GM21528 (cell line): ENCODE data around the gene ATL2.
A peak's percentile ranks its signal among the peaks of the same experiment; 100 is the strongest.
"Not testable (repeated sequence)": the region's sequence is repeated elsewhere in the genome, so short reads cannot be mapped to it uniquely, and the experiment has no call there.

Experiments used
- ATAC-seq: cut with Tn5 transposase; IDR thresholded peaks from one replicate; pipeline ENCODE4 v1.9.1; 2021; ENCODE audit warnings: mild to moderate bottlenecking, moderate library complexity; ENCODE audit not compliant: unreplicated experiment, low FRiP score

Gene ATL2

DNA sequence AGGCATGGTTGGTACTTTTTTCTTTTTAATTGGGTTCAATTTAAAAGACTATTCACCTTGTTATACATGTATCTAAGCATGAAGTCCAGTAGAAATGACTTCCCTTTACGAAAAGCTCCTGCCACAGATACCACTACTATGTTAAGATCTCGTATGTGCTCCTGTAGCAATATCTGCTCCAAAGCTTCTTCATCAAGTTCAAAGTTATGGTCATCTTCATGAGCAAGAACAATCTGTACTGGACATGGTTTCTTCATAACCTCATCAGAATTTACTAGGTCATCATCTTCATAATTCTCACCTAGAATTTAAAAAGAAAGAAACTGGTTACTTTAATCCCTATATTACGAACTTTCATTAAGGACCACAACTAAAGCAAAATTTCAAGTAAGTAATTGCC, 33.9 kb downstream of the ATL2 start:
- ATAC-seq, result no peak

DNA sequence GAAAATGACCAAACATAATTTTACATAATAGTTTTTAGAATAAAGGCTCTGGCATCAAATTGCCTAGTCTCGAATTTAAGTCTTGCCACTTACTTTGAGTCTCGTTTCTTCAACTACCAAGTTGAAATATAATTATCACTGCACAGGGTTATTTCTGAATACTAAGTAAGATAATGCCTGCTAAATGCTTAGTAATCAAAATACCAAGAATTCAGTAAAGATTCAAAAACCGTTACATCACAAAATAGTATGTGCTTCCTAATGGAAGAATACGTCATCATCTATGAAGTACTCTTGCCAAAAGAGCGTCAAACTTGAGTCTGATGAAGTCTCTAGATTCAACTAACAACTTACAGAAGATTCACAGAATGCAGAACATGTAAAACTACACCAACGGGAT, 40.5 kb downstream of the ATL2 start:
- no peak for ATAC-seq

DNA sequence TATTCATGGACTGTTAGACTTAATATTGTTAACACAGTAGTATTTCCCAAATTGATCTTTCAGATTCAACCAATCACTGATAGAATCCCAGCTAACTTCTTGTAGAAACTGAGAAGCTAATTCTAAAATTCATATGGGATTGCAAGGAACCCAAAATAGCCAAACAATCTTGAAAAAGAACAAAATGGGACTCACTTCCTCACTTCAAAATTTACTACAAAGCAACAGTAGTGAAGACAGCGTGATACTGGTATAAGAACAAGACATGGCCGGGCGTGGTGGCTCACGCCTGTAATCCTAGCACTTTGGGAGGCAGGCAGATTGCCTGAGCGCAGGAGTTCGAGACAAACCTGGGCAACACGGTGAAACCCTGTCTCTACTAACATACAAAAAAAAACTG, 46.3 kb downstream of the ATL2 start:
- no peak for ATAC-seq

DNA sequence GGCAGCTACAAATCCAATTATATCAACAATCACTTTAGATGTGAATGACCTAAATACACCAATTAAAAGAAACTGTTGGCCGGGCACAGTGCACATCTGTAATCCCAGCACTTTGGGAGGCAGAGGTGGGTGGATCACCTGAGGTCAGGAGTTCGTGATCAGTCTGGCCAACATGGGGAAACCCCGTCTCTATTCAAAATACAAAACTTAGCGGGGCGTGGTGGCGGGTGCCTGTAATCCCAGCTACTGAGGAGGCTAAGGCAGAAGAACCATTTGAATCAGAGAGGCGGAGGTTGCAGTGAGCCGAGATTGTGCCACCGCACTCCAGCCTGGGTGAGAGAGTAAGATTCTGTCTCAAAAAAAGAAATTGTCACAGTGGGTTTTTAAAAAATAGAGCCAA, 49.5 kb downstream of the ATL2 start:
- ATAC-seq, result no peak

DNA sequence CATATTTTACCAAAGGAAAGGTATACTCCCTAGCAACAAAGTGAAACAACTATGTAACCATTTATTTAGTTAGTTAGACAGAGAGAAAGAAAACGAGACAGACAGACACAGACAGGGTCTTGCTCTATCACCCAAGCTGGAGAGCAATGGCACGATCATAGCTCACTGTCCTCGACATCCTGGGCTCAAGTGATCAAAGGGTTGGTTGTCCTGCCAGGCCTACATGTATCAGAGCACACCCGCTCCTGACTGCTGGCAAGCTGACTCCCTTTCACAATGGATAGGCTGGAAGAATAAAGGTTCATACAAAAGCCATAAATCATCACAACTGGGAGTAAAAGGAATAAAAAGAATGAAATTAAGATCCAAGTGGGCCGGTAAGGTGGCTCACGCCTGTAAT, 53.5 kb downstream of the ATL2 start:
- ATAC-seq, result no peak

DNA sequence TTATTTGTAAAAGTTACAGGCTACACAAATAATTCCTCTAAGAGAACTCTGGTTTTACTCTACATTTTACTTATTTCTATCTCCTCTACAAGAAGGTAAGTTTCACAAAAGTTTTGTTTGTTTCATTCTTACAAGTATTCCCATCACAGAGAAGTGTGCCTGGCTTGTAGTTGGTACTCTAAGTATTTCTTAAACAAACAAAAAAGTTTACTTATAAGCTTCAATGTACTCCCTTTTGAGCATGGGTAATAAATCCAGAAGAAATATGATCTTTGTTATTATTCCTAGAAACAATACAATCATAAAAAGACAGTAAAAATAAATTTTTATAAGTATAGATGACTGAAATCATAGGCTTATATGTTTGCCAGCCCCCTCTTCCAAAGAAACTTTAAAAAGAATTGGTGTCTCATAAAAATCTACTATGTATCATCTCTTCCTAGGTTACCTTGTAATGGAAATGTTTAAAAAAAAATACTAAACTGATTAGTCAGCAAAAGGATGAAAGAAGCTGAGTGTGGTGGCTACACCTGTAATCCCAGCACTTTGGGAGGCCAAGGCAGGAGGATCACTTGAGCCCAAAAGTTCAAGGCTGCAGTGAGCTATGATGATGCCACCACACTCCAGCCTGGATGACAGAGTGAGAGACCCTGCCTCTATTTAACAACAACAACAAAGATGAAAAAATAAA, 54.7 kb downstream of the ATL2 start:
- no peak for ATAC-seq

DNA sequence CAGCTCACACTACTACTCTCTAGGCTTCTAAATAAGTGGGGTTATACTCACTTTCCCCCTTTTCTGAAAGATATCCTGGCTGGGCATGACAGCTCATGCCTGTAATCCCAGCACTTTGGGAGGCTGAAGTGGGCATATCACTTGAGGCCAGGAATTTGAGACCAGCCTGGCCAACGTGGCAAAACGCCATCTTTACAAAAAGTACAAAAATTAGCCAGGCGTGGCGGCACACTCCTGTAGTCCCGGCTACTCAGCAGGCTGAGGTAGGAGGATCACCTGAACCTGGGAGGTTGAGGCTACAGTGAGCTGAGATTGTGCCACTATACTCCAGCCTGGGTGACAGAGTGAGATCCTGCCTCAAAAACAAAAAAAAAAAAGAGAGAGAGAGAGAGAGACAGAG, 57.8 kb downstream of the ATL2 start:
- not testable (repeated sequence) for ATAC-seq

DNA sequence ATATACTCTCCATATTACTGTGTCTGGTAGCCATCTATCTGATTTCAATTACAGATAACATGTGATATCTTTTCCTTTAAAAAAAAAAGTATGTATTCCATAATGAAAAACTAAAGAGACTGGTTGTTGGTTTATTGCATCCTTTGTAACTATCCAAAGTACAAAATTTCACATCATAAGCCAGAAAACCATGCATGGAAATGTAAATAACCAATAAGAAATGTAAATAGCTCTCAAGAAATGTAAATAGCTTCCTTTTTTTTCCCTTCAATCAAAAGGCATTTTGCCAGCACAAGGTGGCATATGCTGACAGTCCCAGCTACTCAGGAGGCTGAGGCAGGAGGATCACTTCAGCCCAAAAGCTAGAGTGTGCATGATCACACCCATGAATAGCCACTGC, 59.3 kb downstream of the ATL2 start:
- no peak for ATAC-seq

DNA sequence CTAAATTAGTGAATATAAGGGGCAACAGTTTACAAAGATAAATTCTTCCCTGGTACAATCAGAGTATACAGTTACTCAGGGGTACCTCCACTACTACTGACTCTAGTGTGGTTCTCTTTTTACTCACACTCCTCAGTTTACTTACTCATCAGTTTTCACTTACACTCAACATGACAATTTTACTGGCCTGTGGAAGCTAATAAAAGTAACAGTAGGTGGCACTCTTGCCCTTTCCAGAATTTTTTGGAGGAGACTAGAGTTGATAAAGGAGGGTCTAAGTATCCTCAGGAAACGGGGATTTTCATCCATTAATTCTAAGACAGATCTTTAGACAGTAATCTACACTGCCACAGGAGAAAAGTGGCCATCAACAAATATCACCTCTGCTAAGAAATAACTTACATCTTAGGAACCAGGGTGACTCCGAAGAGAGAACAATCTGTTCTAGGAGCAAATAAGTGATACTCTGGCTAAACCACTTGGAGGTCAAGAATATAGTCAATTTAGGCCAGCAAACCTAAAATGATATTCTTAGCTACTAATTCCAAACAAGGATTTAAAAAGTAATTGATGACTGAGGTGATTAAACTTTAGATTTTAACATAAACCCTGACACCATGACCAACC, 61.3 kb downstream of the ATL2 start:
- ATAC-seq, result no peak

DNA sequence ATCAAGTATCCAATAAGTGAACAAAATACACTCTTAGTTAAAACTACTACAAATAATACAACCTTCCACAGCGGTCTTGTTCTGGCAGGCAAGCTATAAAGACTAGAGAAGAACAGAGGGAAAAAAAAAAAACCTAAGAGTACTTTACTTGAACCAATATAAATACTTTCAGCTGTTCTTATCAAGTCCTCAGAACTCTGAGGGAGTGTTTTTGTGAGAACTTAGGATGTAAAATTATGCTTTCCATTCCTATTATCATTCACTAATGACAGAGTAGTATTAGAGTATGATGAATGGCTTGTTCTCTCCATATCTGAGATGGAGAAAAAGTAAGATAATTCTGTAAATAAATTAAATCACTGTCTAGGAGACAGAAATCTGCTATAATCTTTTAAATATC, 68.3 kb downstream of the ATL2 start:
- ATAC-seq, result no peak

DNA sequence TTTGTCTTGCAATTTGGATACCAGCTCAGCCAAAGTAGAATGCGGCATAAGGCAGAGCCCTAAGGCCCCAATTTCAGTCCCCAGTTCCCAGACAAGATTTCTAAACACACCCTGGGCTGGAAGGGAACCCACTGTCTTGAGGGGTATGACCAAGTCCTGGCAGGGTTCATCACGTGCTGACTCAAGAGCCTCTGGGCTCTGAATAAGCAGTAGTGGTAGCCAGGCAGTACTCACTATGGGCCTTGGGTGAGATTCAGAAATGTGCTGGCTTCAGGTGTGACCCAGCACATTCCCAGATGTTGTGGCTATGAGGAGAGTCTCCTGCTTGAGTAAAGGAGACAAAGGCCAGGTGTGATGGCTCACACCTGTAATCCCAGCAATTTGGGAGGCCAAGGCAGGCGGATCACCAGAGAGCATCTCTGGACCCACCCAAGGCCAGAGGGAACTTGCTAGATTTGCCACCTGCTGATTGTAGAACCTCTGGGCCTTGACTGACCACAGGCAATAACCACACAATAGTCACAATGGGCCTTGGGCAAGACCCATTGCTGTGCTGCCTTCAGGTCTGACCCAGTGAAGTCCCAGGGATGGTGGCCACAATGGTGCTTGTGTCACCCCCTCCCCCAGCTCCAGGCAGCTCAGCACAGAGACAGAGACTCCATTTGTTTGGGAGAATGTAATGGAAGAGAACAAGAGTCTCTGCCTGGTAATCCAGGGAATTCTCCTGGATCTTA, 74.9 kb downstream of the ATL2 start:
- no peak for ATAC-seq

DNA sequence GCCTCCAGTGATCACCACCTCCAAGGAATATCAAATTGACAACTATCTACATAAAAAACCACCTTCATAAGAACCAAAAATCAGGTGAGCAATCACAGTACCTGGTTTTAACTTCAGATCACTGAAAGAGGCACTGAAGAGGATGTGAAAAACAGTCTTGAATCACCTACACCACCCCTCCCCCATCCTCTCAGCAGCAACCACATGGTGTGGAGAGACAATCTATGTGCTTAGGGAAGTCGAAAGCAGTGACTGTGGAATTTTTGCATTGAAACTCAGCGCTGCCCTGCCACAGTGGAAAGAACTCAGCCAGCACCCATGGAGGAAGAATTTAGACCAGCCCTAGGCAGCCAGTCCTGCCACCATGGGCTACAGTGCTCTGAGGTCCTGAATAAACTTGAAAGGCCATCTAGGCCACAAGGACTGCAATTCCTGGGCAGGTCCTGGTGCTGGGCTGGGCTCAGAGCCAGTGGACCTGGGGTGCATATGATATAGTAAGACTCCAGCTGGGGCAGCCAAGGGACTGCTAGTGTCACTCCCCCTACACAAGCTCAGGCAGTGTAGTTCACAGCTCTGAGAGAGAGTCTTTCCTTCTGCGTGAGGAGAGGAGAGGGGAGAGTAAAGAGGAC, 75.6 kb downstream of the ATL2 start:
- peak; percentile 66 for ATAC-seq

DNA sequence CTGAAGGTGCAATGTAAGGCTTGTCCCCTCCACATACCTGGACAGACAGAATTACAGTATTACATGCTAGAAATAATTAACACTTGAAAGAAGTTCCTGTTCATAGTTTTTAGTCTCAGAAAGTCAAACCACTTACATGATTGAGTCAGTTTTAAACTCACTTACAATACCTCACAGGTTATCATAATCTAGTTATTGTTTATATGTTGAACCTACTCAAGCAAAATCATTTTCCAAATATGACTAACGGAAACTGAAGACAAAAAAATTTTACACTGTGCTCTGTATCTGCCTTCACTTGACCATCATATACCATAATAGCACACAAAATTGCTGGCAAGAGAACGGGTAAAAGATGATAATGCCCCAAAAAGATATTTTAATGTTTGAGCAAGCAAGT, 78.5 kb downstream of the ATL2 start:
- ATAC-seq, result no peak

DNA sequence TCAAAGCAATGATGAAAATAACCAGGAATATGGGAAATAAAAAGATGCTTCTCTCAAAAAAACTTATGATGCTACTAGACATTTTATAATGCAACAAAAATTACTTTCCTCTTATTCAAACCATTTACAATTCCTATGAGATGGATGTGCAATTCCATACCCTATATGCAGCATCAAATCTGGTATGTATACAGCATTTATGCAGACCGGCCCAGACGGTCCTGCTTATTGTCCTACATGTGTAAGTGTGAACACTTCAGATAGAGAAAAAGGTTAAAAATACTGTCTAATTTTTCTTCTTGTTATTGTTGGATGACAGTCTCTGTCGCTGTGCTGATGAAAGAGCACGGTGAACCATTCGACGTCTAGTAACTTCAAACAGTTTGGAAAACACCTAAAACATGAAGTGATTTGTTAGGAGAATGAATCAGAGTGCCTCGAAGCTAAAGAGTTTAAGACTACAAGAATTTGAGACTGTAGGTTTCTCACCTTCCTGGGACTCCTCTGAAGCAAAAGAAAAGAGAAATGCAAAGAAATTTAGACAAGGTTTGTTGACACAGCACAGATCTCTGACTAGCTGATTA, 80.8 kb downstream of the ATL2 start:
- no peak for ATAC-seq

DNA sequence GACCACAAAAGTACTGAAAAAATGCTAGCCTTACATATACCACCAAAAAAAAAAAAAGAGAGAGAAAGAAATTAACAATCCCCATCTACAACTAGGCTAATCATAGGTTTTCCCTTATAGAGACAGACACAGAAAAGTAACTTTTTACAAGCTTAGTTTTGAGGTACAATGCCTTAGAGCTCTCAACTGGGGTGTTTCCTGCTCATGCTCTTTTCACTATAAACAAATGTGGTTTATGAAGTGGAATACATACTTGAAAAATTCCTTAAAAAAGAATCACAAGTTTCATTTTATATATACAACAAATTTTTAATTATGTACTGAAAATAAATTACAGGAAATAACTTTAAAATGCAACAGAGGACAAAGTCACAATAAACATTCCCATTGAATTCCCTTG, 82.5 kb downstream of the ATL2 start:
- no peak for ATAC-seq

DNA sequence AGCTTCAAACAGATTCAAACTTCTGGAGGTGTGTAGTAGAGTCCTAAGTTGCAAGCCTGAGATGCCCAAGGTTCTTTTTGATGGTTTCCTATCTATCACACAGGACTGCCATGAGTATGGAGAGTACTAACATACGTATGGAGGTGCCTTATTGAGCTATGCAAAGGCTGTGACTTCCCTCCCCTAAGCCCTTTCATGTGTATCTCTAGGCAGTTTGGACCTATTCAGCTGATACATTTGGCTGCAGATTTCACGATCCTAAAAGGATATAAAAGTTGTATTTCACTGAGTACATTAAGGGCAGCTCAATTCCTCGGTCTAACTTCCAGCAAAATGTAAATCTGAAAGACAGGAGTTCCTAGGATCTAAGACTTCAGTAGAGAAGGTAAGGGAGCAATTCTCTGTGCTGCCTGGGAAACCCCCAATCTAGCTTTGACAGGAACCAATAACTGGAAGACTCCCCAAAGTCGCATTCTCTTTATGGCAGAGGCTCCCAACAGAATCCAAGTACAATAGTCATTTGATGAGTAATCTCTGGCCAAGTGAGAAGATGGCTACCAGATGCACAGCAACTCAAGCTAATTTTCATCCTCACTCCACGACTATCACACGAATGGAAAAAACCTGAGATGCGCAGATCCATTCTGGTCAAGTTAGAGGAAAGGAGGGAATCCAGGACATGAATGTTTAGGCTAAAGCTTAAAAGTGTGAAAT, 83.8 kb downstream of the ATL2 start:
- no peak for ATAC-seq

DNA sequence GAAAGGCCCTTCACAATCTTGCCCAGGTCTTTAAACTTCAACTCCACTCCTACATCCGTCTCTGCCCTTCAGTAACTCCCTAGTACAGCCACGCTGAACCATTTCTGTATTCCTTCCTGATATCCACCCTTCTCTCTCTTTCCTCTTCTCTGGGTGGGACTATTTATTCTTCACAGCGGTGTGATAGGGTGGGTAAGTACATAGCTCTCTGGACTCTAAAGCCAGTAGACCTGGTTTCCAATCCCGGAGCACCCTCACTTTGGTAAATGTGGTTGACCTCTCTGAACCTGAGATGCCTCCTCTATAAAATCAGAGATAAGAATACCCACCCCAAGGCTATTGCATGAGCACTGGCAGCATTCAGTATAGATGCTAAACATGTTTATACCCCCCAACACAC, 86.7 kb downstream of the ATL2 start:
- no peak for ATAC-seq

DNA sequence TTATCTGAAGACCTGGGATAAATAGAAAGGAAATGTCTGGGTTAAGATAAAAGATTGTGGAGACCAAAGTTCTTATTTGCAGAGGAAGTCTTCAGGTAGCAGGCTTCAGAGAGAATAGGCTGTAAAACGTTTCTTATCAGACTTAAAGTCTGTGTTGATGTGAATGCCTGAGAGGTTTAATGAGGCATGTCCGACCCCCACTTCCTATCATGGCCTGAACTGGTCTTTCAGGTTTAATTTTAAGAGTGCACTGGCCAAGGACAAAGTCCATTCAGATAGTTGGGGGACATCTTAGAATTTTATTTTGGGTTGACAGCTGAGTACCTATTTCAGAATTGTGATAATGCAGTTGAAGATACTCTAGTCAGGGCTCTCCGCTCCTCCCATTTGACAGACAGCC, 92.1 kb downstream of the ATL2 start:
- no peak for ATAC-seq

DNA sequence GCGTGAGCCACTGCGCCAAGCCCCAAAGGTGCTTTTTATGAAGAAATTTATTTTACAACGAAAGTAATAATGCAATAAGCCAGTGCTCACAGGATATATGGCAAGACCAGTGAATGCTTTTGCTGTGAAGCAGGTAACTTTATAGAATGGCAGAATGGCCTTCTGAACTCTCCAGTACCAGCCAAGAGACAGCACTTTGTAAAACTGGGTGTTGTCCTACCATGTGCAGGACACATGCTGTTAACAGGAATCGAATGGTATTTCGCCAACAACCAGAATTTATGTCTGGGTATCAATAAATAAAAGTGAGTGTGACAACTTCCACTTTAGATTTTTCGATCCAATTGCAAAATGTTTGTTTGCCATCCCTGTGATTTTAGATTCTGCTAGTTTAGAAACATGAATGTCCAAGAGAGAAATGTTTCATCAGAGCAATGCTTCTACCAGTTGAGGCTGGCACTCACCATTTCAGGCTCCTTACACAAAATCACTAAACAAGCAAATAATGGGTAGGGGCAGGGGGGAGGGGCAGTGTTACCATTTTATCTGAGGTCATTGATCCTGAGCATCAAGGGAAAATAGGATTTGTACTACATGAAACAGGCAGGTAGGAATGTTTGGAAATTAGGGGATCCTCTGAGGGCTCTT, 95.9 kb downstream of the ATL2 start:
- ATAC-seq, result no peak

DNA sequence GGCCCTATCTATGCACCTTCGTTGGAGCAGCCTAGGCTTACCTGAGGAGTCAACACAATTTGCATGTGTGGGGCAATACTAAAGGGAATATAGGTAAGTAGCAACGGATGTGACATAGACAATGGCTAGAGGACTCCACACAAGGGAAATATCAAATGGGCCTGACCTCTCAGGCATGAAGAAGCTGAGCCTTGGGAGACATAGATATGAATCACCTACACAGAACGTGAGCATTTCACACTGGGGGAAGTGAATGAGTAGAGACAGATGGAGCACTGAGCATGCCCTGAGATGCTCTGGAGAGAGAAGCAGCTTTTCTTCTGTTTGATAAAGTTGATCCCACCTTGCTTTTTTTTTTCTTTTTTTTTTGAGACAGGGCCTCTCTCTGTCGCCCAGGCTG, 97.9 kb downstream of the ATL2 start:
- ATAC-seq, result no peak
